HEK293T (cell line): ENCODE measurements around the gene REXO5.

ENCODE experiments used
- CTCF ChIA-PET: fragments of 350-600 bp; formaldehyde crosslinking; extraction: SDS; loops from one replicate; lab custom pipeline; 2021; ENCODE audit warnings: antibody characterized with exemption, inconsistent platforms; lab: Yijun Ruan, JAX
- POLR2A ChIA-PET: fragments of 350-600 bp; formaldehyde crosslinking; extraction: SDS; loops from one replicate; lab custom pipeline; 2020; ENCODE audit warnings: antibody characterized with exemption, inconsistent platforms; lab: Yijun Ruan, JAX
- DNase-seq: peaks from one replicate; pipeline ENCODE4 v3.0.0; 2012; ENCODE audit warnings: mixed read lengths; ENCODE audit errors: extremely low spot score
- ARNT ChIP-seq: fragments of 450-650 bp; IDR thresholded peaks from 2 replicates; pipeline ENCODE4 v1.6.1; 2017; ENCODE audit warnings: mild to moderate bottlenecking
- BHLHE40 ChIP-seq: fragments of 450-650 bp; IDR thresholded peaks from 2 replicates; pipeline ENCODE4 v1.6.1; 2016; ENCODE audit warnings: mild to moderate bottlenecking, moderate library complexity, borderline replicate concordance
- CTBP1 ChIP-seq: fragments of 450-650 bp; IDR thresholded peaks from 2 replicates; pipeline ENCODE4 v1.6.1; 2016; ENCODE audit warnings: borderline replicate concordance
- ELF4 ChIP-seq: fragments of 450-650 bp; IDR thresholded peaks from 2 replicates; pipeline ENCODE4 v1.6.1; 2017; ENCODE audit warnings: antibody characterized with exemption
- FOXA1 ChIP-seq: fragments of 450-650 bp; IDR thresholded peaks from 2 replicates; pipeline ENCODE4 v1.6.1; 2016; ENCODE audit warnings: mild to moderate bottlenecking
- FOXK2 ChIP-seq: fragments of 450-650 bp; IDR thresholded peaks from 2 replicates; pipeline ENCODE4 v1.6.1; 2016; ENCODE audit warnings: mild to moderate bottlenecking
- FOXM1 ChIP-seq: fragments of 450-650 bp; IDR thresholded peaks from 2 replicates; pipeline ENCODE4 v1.6.1; 2017; ENCODE audit warnings: mild to moderate bottlenecking, borderline replicate concordance
- HDGF ChIP-seq: fragments of 450-650 bp; IDR thresholded peaks from 2 replicates; pipeline ENCODE4 v1.6.1; 2017; ENCODE audit warnings: antibody characterized with exemption, borderline replicate concordance
- L3MBTL2 ChIP-seq: fragments of 450-650 bp; conservative IDR thresholded peaks from 2 replicates; pipeline ENCODE4 v1.6.1; 2016; ENCODE audit warnings: mild to moderate bottlenecking
- LEF1 ChIP-seq: fragments of 450-650 bp; IDR thresholded peaks from 2 replicates; pipeline ENCODE4 v1.6.1; 2017; ENCODE audit warnings: mild to moderate bottlenecking, borderline replicate concordance
- NFRKB ChIP-seq: fragments of 450-650 bp; IDR thresholded peaks from 2 replicates; pipeline ENCODE4 v1.6.1; 2016; ENCODE audit warnings: mild to moderate bottlenecking, moderate library complexity
- PKNOX1 ChIP-seq: fragments of 450-650 bp; IDR thresholded peaks from 2 replicates; pipeline ENCODE4 v1.6.1; 2016
- SP1 ChIP-seq: fragments of 450-650 bp; IDR thresholded peaks from 2 replicates; pipeline ENCODE4 v1.6.1; 2017
- SUZ12 ChIP-seq: fragments of 450-650 bp; IDR thresholded peaks from 2 replicates; pipeline ENCODE4 v1.6.1; 2016; ENCODE audit warnings: mild to moderate bottlenecking
- TARDBP ChIP-seq: fragments of 450-650 bp; IDR thresholded peaks from 2 replicates; pipeline ENCODE4 v1.6.1; 2016
- ZNF384 ChIP-seq: fragments of 450-650 bp; IDR thresholded peaks from 2 replicates; pipeline ENCODE4 v1.6.1; 2016

REXO5 gene

GRCh38 chr16:20833086-20833485 is 26.8 kb downstream of the REXO5 start:
- CTCF ChIA-PET: no interaction called here
- POLR2A ChIA-PET: no interaction called here
- no peak for DNase-seq
- TF ChIP-seq L3MBTL2 (no peak), ELF4 (no peak), LEF1 (no peak), SP1 (no peak), BHLHE40 (no peak), TARDBP (no peak), ARNT (no peak), NFRKB (no peak), HDGF (no peak), ZNF384 (no peak), FOXK2 (no peak), FOXM1 (no peak), FOXA1 (no peak)

- no peak for DNase-seq
- ChIA-PET CTCF (no interaction called here), POLR2A (no interaction called here)
- no peak for TF ChIP-seq BHLHE40
- TF ChIP-seq HDGF: no peak
- TF ChIP-seq ELF4: no peak
- no peak for TF ChIP-seq CTBP1
- no peak for TF ChIP-seq TARDBP
- TF ChIP-seq SP1: no peak
- no peak for TF ChIP-seq ZNF384
- no peak for TF ChIP-seq FOXK2
- TF ChIP-seq NFRKB: no peak
- TF ChIP-seq SUZ12: no peak
Measured at GRCh38 chr16:20838240-20838639, 31.9 kb downstream of the REXO5 start.

- POLR2A ChIA-PET: no interaction called here
Measured at GRCh38 chr16:20839504-20839903, 33.2 kb downstream of the REXO5 start.

GRCh38 chr16:20844054-20844453 is 37.7 kb downstream of the REXO5 start:
- ChIA-PET POLR2A (no interaction called here), CTCF (no interaction called here)
- no peak for TF ChIP-seq BHLHE40
- no peak for TF ChIP-seq FOXA1
- no peak for DNase-seq

More at GRCh38 chr16:20839504-20839903, 33.2 kb downstream of the REXO5 start:
- DNase-seq: no peak
- no peak for TF ChIP-seq CTBP1
- no peak for TF ChIP-seq ELF4
- no peak for TF ChIP-seq PKNOX1
- no peak for TF ChIP-seq NFRKB
- no peak for TF ChIP-seq LEF1
- no peak for TF ChIP-seq TARDBP
- TF ChIP-seq ARNT: no peak
- TF ChIP-seq FOXM1: no peak
- no peak for TF ChIP-seq BHLHE40
- no peak for TF ChIP-seq SUZ12
- TF ChIP-seq FOXK2: no peak
- TF ChIP-seq SP1: no peak
- TF ChIP-seq L3MBTL2: no peak
- TF ChIP-seq HDGF: no peak
- no peak for TF ChIP-seq ZNF384
- no peak for TF ChIP-seq FOXA1
- CTCF ChIA-PET: no interaction called here

- POLR2A ChIA-PET: no interaction called here
- DNase-seq: no peak
- TF ChIP-seq FOXK2: no peak
- TF ChIP-seq SUZ12: no peak
- TF ChIP-seq LEF1: no peak
- no peak for TF ChIP-seq TARDBP
- TF ChIP-seq HDGF: no peak
- no peak for TF ChIP-seq FOXM1
- no peak for TF ChIP-seq ZNF384
- no peak for TF ChIP-seq SP1
- no peak for TF ChIP-seq CTBP1
- no peak for TF ChIP-seq BHLHE40
- TF ChIP-seq L3MBTL2: no peak
- no peak for TF ChIP-seq ELF4
- TF ChIP-seq PKNOX1: no peak
- CTCF ChIA-PET: no interaction called here
Measured at GRCh38 chr16:20844588-20844987, 38.3 kb downstream of the REXO5 start.

- CTCF ChIA-PET: no interaction called here
- POLR2A ChIA-PET: no interaction called here
- no peak for TF ChIP-seq FOXA1
- TF ChIP-seq SP1: no peak
- TF ChIP-seq PKNOX1: no peak
- no peak for TF ChIP-seq ARNT
- TF ChIP-seq FOXK2: no peak
- TF ChIP-seq NFRKB: no peak
- TF ChIP-seq FOXM1: no peak
- no peak for TF ChIP-seq HDGF
- no peak for TF ChIP-seq SUZ12
- no peak for TF ChIP-seq L3MBTL2
- TF ChIP-seq ZNF384: no peak
- no peak for TF ChIP-seq TARDBP
- no peak for TF ChIP-seq LEF1
- TF ChIP-seq CTBP1: no peak
- no peak for TF ChIP-seq ELF4
- TF ChIP-seq BHLHE40: no peak
- DNase-seq: no peak
Measured at GRCh38 chr16:20846030-20846429, 39.7 kb downstream of the REXO5 start.
